ENCODE data around the gene NME3. TPM values are rescaled to one million over a fixed set of nuclear protein-coding genes. Genes with fewer than 3 reads are reported as not detected.
"Not testable (repeated sequence)": the region's sequence is repeated elsewhere in the genome, so short reads cannot be mapped to it uniquely, and the experiment has no call there.

Gene NME3
- total and polyA plus RNA-seq, 4 experiments from 2014 or later: 64.1 to 88.6 (median 77.3) TPM

- Mint-ChIP-seq H3K9me3 (peaks cover 0 to 3% (median under 1%) of the 10 kb centered on the region in 8 donors), H3K4me1 (peaks cover 3 to 8% (median 6%) of the 10 kb centered on the region in 4 donors), H3K27me3 (no peaks in the 10 kb centered on the region), H3K27ac (no peak overlapping the region), H3K36me3 (peaks cover 34 to 43% of the 10 kb centered on the region in 2 donors), H3K4me3 (no peak overlapping the region)
- Histone ChIP-seq H3K36me3 (ENCODE audit: insufficient read depth, low read length) (peaks cover 36% of the 10 kb centered on the region), H3K27me3 (ENCODE audit: insufficient read depth, low read length) (no peaks in the 10 kb centered on the region), H3K27ac (ENCODE audit: low read depth, low read length) (no peak overlapping the region), H3K9me3 (ENCODE audit: control insufficient read depth in 1 of 2, low read length in 2 of 2) (no peaks in the 10 kb centered on the region), H3K4me3 (ENCODE audit: low read length in 2 of 2) (no peak overlapping the region), H3K4me1 (ENCODE audit: insufficient read depth, low read length) (no peaks in the 10 kb centered on the region)
- DNase-seq: no peak
- ChIA-PET POLR2A (ENCODE audit: partially characterized antibody) (no interaction called here), CTCF (ENCODE audit: partially characterized antibody) (no interaction called here)
- intact Hi-C loops (cut with micrococcal nuclease): no loop called here
Observed at GRCh38 chr16:1809281-1809801, 38.0 kb upstream of the NME3 start.

DNA sequence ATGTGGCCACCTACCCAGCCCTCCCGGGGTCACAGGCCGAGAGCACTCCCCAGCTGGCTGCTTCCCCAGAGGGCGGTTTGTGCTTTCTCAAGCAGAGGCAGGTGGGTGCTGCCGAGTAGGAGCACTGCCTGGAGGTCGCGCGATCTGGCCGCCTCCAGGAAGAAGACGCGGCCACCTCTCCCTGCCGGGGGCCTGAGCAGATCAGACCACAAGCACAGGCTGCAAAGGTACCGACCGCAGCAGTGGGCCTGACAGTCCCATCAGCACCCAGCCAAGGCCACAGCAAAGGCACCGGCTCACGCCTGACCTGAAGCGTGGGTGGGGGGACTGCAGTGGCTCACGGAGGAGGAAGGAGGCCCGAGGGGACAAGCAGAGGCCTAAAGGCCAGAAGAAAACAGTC lies 37.3 kb upstream of the NME3 start:
- no peaks in the 10 kb centered on the region for H3K4me1 ChIP-seq (ENCODE audit: insufficient read depth, low read length)
- ChIA-PET POLR2A (ENCODE audit: partially characterized antibody) (no interaction called here), CTCF (ENCODE audit: partially characterized antibody) (no interaction called here)
- H3K9me3 Mint-ChIP-seq: peaks cover 0 to 3% (median under 1%) of the 10 kb centered on the region in 8 donors
- peaks cover 3 to 8% (median 5%) of the 10 kb centered on the region in 4 donors for H3K4me1 Mint-ChIP-seq
- H3K4me3 Mint-ChIP-seq: no peak overlapping the region
- no peaks in the 10 kb centered on the region for H3K9me3 ChIP-seq (ENCODE audit: control insufficient read depth in 1 of 2, low read length in 2 of 2)
- no peaks in the 10 kb centered on the region for H3K27me3 Mint-ChIP-seq
- no peak overlapping the region for H3K27ac ChIP-seq (ENCODE audit: low read depth, low read length)
- intact Hi-C loops (cut with micrococcal nuclease): no loop called here
- no peak overlapping the region for H3K4me3 ChIP-seq (ENCODE audit: low read length in 2 of 2)
- no peaks in the 10 kb centered on the region for H3K27me3 ChIP-seq (ENCODE audit: insufficient read depth, low read length)
- no peak overlapping the region for H3K27ac Mint-ChIP-seq
- peaks cover 33% of the 10 kb centered on the region for H3K36me3 ChIP-seq (ENCODE audit: insufficient read depth, low read length)
- peaks cover 32 to 39% of the 10 kb centered on the region in 2 donors for H3K36me3 Mint-ChIP-seq
- no peak for DNase-seq

DNA sequence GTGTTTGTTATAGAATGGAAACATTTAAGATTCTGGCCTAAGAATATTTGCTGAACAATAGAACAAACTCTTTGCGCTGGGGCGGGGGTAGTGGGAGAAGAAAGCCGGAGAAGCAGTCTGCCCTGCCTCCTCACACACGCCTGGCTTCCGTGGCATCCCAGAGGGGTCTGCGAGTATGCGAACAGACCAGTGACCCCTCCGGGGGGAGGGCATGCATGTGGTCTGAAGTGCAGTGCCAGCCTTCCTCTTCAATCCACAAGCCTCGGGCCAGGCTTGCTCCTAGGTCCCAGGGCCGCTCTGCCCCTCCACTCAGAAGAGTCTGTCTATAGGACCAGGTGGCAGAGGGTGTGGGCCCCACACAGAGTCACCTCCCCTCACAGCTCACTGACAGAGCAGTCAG lies 36.3 kb upstream of the NME3 start:
- peaks cover 0 to 3% (median under 1%) of the 10 kb centered on the region in 8 donors for H3K9me3 Mint-ChIP-seq
- Histone ChIP-seq H3K4me3 (ENCODE audit: low read length in 2 of 2) (no peak overlapping the region), H3K27ac (ENCODE audit: low read depth, low read length) (no peak overlapping the region), H3K9me3 (ENCODE audit: control insufficient read depth in 1 of 2, low read length in 2 of 2) (no peaks in the 10 kb centered on the region), H3K4me1 (ENCODE audit: insufficient read depth, low read length) (no peaks in the 10 kb centered on the region), H3K36me3 (ENCODE audit: insufficient read depth, low read length) (peaks cover 30% of the 10 kb centered on the region), H3K27me3 (ENCODE audit: insufficient read depth, low read length) (no peaks in the 10 kb centered on the region)
- no peak overlapping the region for H3K27ac Mint-ChIP-seq
- ChIA-PET CTCF (ENCODE audit: partially characterized antibody) (no interaction called here), POLR2A (ENCODE audit: partially characterized antibody) (no interaction called here)
- no peaks in the 10 kb centered on the region for H3K27me3 Mint-ChIP-seq
- peaks cover 25 to 32% of the 10 kb centered on the region in 2 donors for H3K36me3 Mint-ChIP-seq
- intact Hi-C loops (cut with micrococcal nuclease): no loop called here
- H3K4me1 Mint-ChIP-seq: no peaks in the 10 kb centered on the region
- no peak overlapping the region for H3K4me3 Mint-ChIP-seq
- no peak for DNase-seq

DNA sequence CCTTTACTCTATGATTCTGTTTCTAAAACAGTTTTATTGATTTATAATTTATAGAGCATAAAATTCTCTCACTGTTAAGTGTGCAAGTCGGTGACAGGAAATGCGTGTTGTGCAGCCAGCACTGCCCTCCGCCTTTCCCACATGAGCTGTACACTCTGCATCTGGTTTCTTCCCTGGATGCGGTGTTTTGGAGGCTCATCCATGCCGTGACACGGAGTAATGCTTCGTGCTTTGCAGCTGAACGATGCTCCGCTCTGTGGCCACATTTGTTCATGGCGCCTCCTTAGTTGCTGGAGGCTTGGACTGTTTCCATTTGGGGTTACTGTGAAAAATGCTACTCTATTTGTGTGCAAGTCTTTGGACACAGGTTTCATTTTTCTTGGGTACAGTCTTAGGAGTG lies 29.4 kb upstream of the NME3 start:
- no peaks in the 10 kb centered on the region for H3K4me1 ChIP-seq (ENCODE audit: insufficient read depth, low read length)
- Mint-ChIP-seq H3K27me3 (no peaks in the 10 kb centered on the region), H3K4me3 (no peak overlapping the region), H3K27ac (peak overlapping the region in 1 of 7 donors; percentile 70), H3K36me3 (peaks cover 6 to 16% of the 10 kb centered on the region in 2 donors), H3K4me1 (no peaks in the 10 kb centered on the region), H3K9me3 (peaks cover 0 to 27% (median 13%) of the 10 kb centered on the region in 8 donors)
- no peaks in the 10 kb centered on the region for H3K9me3 ChIP-seq (ENCODE audit: control insufficient read depth in 1 of 2, low read length in 2 of 2)
- POLR2A ChIA-PET (ENCODE audit: partially characterized antibody): no interaction called here
- H3K36me3 ChIP-seq (ENCODE audit: insufficient read depth, low read length): no peaks in the 10 kb centered on the region
- H3K27ac ChIP-seq (ENCODE audit: low read depth, low read length): no peak overlapping the region
- H3K27me3 ChIP-seq (ENCODE audit: insufficient read depth, low read length): no peaks in the 10 kb centered on the region
- CTCF ChIA-PET (ENCODE audit: partially characterized antibody): no interaction called here
- H3K4me3 ChIP-seq (ENCODE audit: low read length in 2 of 2): no peak overlapping the region
- no peak for DNase-seq
- intact Hi-C loops (cut with micrococcal nuclease): no loop called here

DNA sequence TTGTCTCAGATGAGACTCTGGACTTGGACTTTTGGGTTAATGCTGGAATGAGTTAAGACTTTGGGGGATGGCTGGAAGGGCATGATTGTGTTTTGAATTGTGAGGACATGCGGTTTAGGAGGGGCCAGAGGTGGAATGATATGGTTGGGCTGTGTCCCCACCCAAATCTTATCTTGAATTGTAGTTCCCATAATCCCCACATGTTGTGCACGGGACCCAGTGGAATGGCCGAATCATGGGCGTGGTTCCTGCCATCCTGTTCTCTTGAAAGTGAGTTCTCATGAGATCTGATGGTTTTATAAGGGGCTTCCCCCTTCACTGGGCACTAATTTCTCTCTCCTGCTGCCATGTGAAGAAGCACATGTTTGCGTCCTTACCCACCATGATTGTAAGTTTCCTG lies 27.9 kb upstream of the NME3 start:
- Mint-ChIP-seq H3K9me3 (peaks cover 0 to 27% (median 11%) of the 10 kb centered on the region in 8 donors), H3K4me3 (peak overlapping the region in 1 of 8 donors; percentile 9), H3K36me3 (peaks cover 2 to 13% of the 10 kb centered on the region in 2 donors)
- H3K9me3 ChIP-seq (ENCODE audit: control insufficient read depth in 1 of 2, low read length in 2 of 2); H3K4me3 ChIP-seq (ENCODE audit: low read length in 2 of 2); H3K27me3 ChIP-seq (ENCODE audit: insufficient read depth, low read length); H3K27me3 Mint-ChIP-seq; intact Hi-C loops (cut with micrococcal nuclease); DNase-seq; H3K27ac Mint-ChIP-seq; H3K36me3 ChIP-seq (ENCODE audit: insufficient read depth, low read length); H3K27ac ChIP-seq (ENCODE audit: low read depth, low read length); CTCF ChIA-PET (ENCODE audit: partially characterized antibody); H3K4me1 Mint-ChIP-seq; H3K4me1 ChIP-seq (ENCODE audit: insufficient read depth, low read length): not testable (repeated sequence)
- POLR2A ChIA-PET (ENCODE audit: partially characterized antibody): interaction anchor here (0.6 kb wide), 1 partner anchor 1118 kb away, joined by 3 read pairs; no protein-coding TSS in a partner anchor

DNA sequence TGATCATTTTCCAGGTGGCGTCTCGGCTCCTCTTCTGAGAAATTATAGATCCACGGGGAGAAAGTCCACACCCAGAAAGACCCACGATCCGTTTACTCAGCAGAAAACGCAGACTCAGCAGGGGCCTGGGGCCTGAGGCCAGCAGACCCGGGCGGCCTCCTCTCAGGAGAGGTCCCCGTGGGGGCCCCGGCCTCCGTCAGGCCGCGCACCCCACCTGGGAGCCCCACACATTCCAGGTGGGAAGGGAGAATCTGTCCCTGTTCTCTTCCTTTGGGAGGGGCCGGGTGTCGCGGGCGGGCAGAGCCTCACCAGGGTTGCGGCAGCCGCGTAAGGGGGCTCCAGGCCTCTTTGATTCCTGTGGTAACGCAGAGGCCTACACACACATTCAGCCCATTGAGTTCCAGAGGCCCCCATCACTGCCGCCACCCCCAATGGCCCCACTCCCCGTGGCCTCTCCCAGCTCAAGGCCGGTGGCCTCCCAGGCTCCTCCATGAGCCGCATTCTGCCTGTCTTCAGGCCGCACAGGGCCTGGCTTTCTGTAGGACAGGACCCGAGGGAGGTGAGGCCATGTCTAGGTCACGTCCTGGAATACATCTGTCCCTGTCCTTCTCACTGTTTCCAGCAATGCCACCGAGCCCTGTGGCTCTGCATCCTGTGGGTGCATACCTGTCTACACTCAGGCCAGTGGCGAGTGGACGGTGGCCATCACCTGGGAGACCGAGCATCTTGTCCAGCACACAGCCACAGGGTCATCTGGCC lies 23.7 kb upstream of the NME3 start:
- no peak overlapping the region for H3K4me3 ChIP-seq (ENCODE audit: low read length in 2 of 2)
- Mint-ChIP-seq H3K9me3 (peaks cover 0 to 23% (median 11%) of the 10 kb centered on the region in 8 donors), H3K4me1 (no peaks in the 10 kb centered on the region), H3K36me3 (peaks cover 2 to 13% of the 10 kb centered on the region in 2 donors), H3K27me3 (no peaks in the 10 kb centered on the region), H3K4me3 (no peak overlapping the region), H3K27ac (no peak overlapping the region)
- H3K27ac ChIP-seq (ENCODE audit: low read depth, low read length): no peak overlapping the region
- DNase-seq: no peak
- H3K9me3 ChIP-seq (ENCODE audit: control insufficient read depth in 1 of 2, low read length in 2 of 2): no peaks in the 10 kb centered on the region
- no peaks in the 10 kb centered on the region for H3K36me3 ChIP-seq (ENCODE audit: insufficient read depth, low read length)
- no peaks in the 10 kb centered on the region for H3K4me1 ChIP-seq (ENCODE audit: insufficient read depth, low read length)
- ChIA-PET CTCF (ENCODE audit: partially characterized antibody) (no interaction called here), POLR2A (ENCODE audit: partially characterized antibody) (interaction anchor here (0.9 kb wide), 1 partner anchor 31 kb away, joined by 3 read pairs; no protein-coding TSS in a partner anchor)
- intact Hi-C loops (cut with micrococcal nuclease): no loop called here
- no peaks in the 10 kb centered on the region for H3K27me3 ChIP-seq (ENCODE audit: insufficient read depth, low read length)

DNA sequence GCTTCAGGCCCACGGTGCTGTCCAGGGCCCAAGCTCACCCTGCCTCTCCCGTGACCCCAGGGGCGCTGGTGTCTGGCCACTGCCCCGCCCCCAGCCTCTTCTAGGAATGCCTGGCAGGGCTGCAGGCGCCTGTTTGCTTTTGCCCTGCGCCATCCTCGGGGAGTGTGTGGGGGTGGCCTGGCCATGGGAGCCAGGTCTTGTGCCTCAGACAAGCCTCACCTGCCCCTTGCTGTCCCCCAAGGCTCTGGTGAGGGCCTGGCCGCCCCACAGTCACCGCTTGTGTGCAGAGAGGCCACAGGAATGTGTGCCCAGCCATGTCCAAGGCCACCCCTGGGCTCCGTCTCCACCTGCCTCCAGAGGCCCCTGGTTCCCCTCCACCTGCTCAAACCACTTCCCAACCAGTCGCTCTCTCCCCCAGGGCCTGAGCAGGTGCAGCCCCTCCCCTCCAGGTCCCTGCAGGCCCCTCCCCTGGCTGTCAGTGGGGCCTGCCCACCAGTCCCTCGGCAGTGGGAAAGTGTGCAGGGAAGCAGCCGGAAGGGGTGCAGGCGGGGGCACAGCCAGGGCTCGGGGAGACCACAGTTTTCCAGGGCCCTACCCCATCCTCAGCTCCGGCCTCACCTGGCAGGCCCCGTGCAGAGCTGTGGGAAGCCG lies 23.0 kb upstream of the NME3 start:
- no peak overlapping the region for H3K4me3 Mint-ChIP-seq
- ChIA-PET CTCF (ENCODE audit: partially characterized antibody) (no interaction called here), POLR2A (ENCODE audit: partially characterized antibody) (interaction anchor here (1.6 kb wide), 1 partner anchor 12 kb away, joined by 5 read pairs; the partner anchor contains the start of genes NUBP2 and SPSB3)
- H3K9me3 Mint-ChIP-seq: peaks cover 0 to 17% (median 9%) of the 10 kb centered on the region in 8 donors
- intact Hi-C loops (cut with micrococcal nuclease): no loop called here
- H3K36me3 ChIP-seq (ENCODE audit: insufficient read depth, low read length): no peaks in the 10 kb centered on the region
- H3K27me3 Mint-ChIP-seq: no peaks in the 10 kb centered on the region
- no peaks in the 10 kb centered on the region for H3K9me3 ChIP-seq (ENCODE audit: control insufficient read depth in 1 of 2, low read length in 2 of 2)
- H3K4me1 Mint-ChIP-seq: no peaks in the 10 kb centered on the region
- H3K36me3 Mint-ChIP-seq: peaks cover 2 to 10% of the 10 kb centered on the region in 2 donors
- no peak overlapping the region for H3K27ac Mint-ChIP-seq
- H3K4me3 ChIP-seq (ENCODE audit: low read length in 2 of 2): no peak overlapping the region
- no peak for DNase-seq
- H3K4me1 ChIP-seq (ENCODE audit: insufficient read depth, low read length): no peaks in the 10 kb centered on the region
- H3K27ac ChIP-seq (ENCODE audit: low read depth, low read length): no peak overlapping the region
- H3K27me3 ChIP-seq (ENCODE audit: insufficient read depth, low read length): no peaks in the 10 kb centered on the region
